ENCODE measurements around the gene IGF2R.

Gene IGF2R

GRCh38 chr6:160013987-160014868 lies 45.3 kb downstream of the IGF2R start:
- Histone ChIP-seq H3K27ac (no peak overlapping the region), H3K27me3 (ENCODE audit: control insufficient read depth, insufficient read depth, low read length) (no peaks in the 10 kb centered on the region), H3K79me2 (no peaks in the 10 kb centered on the region), H3K9me3 (ENCODE audit: control insufficient read depth, low read length) (no peaks in the 10 kb centered on the region), H3K4me3 (ENCODE audit: low read depth, low read length) (no peak overlapping the region), H3K4me1 (no peaks in the 10 kb centered on the region), H3K9ac (no peak overlapping the region), H2AFZ (no peak overlapping the region), H3K36me3 (ENCODE audit: control insufficient read depth, insufficient read depth, low read length) (no peaks in the 10 kb centered on the region), H3K4me2 (ENCODE audit: low read length) (no peak overlapping the region)
- TF ChIP-seq CTCF (IDR thresholded peaks at IDR 0.05) = no peak

GRCh38 chr6:160014869-160015182 lies 45.9 kb downstream of the IGF2R start:
- H3K4me2 ChIP-seq (ENCODE audit: low read length) = no peak overlapping the region
- no peaks in the 10 kb centered on the region for H3K4me1 ChIP-seq
- no peaks in the 10 kb centered on the region for H3K27me3 ChIP-seq (ENCODE audit: control insufficient read depth, insufficient read depth, low read length)
- no peaks in the 10 kb centered on the region for H3K79me2 ChIP-seq
- no peaks in the 10 kb centered on the region for H3K9me3 ChIP-seq (ENCODE audit: control insufficient read depth, low read length)
- no peak for TF ChIP-seq CTCF (IDR thresholded peaks at IDR 0.05)
- no peaks in the 10 kb centered on the region for H3K36me3 ChIP-seq (ENCODE audit: control insufficient read depth, insufficient read depth, low read length)
- H3K9ac ChIP-seq = no peak overlapping the region
- H3K4me3 ChIP-seq (ENCODE audit: low read depth, low read length) = no peak overlapping the region
- no peak overlapping the region for H2AFZ ChIP-seq
- no peak overlapping the region for H3K27ac ChIP-seq

GRCh38 chr6:160015778-160016684 lies 47.1 kb downstream of the IGF2R start:
- no peak for TF ChIP-seq CTCF (IDR thresholded peaks at IDR 0.05)
- Histone ChIP-seq H3K4me3 (ENCODE audit: low read depth, low read length) (no peak overlapping the region), H3K9me3 (ENCODE audit: control insufficient read depth, low read length) (no peaks in the 10 kb centered on the region)

GRCh38 chr6:160022101-160022500 lies 53.2 kb downstream of the IGF2R start:
- no peaks in the 10 kb centered on the region for H3K4me1 ChIP-seq
- H3K27me3 ChIP-seq (ENCODE audit: control insufficient read depth, insufficient read depth, low read length) = no peaks in the 10 kb centered on the region
- no peaks in the 10 kb centered on the region for H3K9me3 ChIP-seq (ENCODE audit: control insufficient read depth, low read length)
- no peaks in the 10 kb centered on the region for H3K36me3 ChIP-seq (ENCODE audit: control insufficient read depth, insufficient read depth, low read length)
- H2AFZ ChIP-seq = no peak overlapping the region
- H3K9ac ChIP-seq = no peak overlapping the region
- H3K4me3 ChIP-seq (ENCODE audit: low read depth, low read length) = no peak overlapping the region
- TF ChIP-seq CTCF (IDR thresholded peaks at IDR 0.05) = no peak
- H3K4me2 ChIP-seq (ENCODE audit: low read length) = no peak overlapping the region
- no peaks in the 10 kb centered on the region for H3K79me2 ChIP-seq
- no peak overlapping the region for H3K27ac ChIP-seq

More at GRCh38 chr6:160015778-160016684, 47.1 kb downstream of the IGF2R start:
- no peak overlapping the region for H3K9ac ChIP-seq
- no peaks in the 10 kb centered on the region for H3K4me1 ChIP-seq
- no peak overlapping the region for H3K27ac ChIP-seq
- H3K79me2 ChIP-seq = no peaks in the 10 kb centered on the region
- H3K27me3 ChIP-seq (ENCODE audit: control insufficient read depth, insufficient read depth, low read length) = no peaks in the 10 kb centered on the region
- H2AFZ ChIP-seq = no peak overlapping the region
- H3K36me3 ChIP-seq (ENCODE audit: control insufficient read depth, insufficient read depth, low read length) = no peaks in the 10 kb centered on the region
- H3K4me2 ChIP-seq (ENCODE audit: low read length) = no peak overlapping the region

Measured in parathyroid adenoma (tissue), 2 donors.